Right cardiac atrium (tissue), 5 donors: ENCODE data around the gene CHAC1. TPM values are rescaled to one million over a fixed set of nuclear protein-coding genes. Genes with fewer than 3 reads are reported as not detected.
A peak's percentile ranks its signal among the peaks of the same experiment; 100 is the strongest.

Source experiments
- ATAC-seq, 2 donors: fragments of 200-7000 bp; cut with Tn5 transposase; one replicate each; pipeline versions ENCODE4 v1.8.0 to v1.9.1; 2020; ENCODE audit warnings: moderate library complexity in 2 of 2, mild to moderate bottlenecking in 1 of 2
- DNase-seq, 3 donors: peaks; one replicate each; pipeline ENCODE4 v3.0.0-alpha.2; 2020
- H3K27ac ChIP-seq: one replicate; pipeline ENCODE4 v1.5.1; 2013; ENCODE audit warnings: mild to moderate bottlenecking, low read length, control low read depth, moderate library complexity
- H3K27me3 ChIP-seq: one replicate; pipeline ENCODE4 v1.6.1; 2013; ENCODE audit not compliant: control insufficient read depth, insufficient read depth
- H3K4me1 ChIP-seq: one replicate; pipeline ENCODE4 v1.6.1; 2013; ENCODE audit warnings: low read length; ENCODE audit not compliant: control insufficient read depth, insufficient read depth
- H3K4me3 ChIP-seq: one replicate; pipeline ENCODE4 v1.5.1; 2013; ENCODE audit warnings: low read length, control low read depth
- H3K9me3 ChIP-seq: one replicate; pipeline ENCODE4 v1.6.1; 2013; ENCODE audit warnings: low read length; ENCODE audit not compliant: control insufficient read depth
- WGBS: extraction: QIAGEN DNeasy Blood & Tissue Kit; methylation state at CpG from one replicate; pipeline ENCODE4 v1.1.7; 2013; 5-methylcytosine and 5-hydroxymethylcytosine counted together
- intact Hi-C, 4 donors: fragments of 100-400 bp; cut with DNase I; formaldehyde crosslinking; loops; one replicate each; pipeline versions ENCODE4 v1.11.0 to v1.14.0; 2022 to 2023
- long read RNA-seq, 4 donors: library from polyadenylated mRNA; unstranded; transcript quantifications; one replicate each; pipeline ENCODE4 v2.0.0, GENCODE V29; 2020 to 2021
- polyA plus RNA-seq: library from polyadenylated mRNA; stranded (reverse); fragments of 200-250 nt; gene quantifications from one replicate; pipeline ENCODE4 v1.2.3, GENCODE V29; 2013
- total RNA-seq, 4 donors: library from RNA; stranded (reverse); fragmentation: NEBNext Ultra II Directional; extraction: Animal tissue kit (Norgen Biotek cat#: 25700); gene quantifications; one replicate each; pipeline ENCODE4 v1.2.1, GENCODE V29; 2021
- donor health status: healthy with polysubstance abuse.
- donor health status: DM: no; HTN: yes; CAD: no.
- donor health status: DM: no; HTN: no; CAD: no.
- donor health status: DM: no; HTN: yes; CAD: no; lungs with severe emphysema.
- donor health status: DM: yes; HTN: yes; CAD: no.

CHAC1 gene, protein sequence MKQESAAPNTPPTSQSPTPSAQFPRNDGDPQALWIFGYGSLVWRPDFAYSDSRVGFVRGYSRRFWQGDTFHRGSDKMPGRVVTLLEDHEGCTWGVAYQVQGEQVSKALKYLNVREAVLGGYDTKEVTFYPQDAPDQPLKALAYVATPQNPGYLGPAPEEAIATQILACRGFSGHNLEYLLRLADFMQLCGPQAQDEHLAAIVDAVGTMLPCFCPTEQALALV
- total RNA-seq = 1 to 10 TPM; 1.6 to 2.0 (median 1.7) TPM
- polyA plus RNA-seq = 3.2 TPM
- long read RNA-seq, donor 1, partial matches to known transcripts = 0 of 4 reads
- long read RNA-seq, donor 1, other reads (novel, unspliced or antisense) = 0 of 4 reads
- long read RNA-seq, donor 2, partial matches to known transcripts = 0 of 1 reads
- long read RNA-seq, donor 2, other reads (novel, unspliced or antisense) = 0 of 1 reads
- long read RNA-seq, donor 3, transcript CHAC1-202 (3 exons, 1,849 nt) = major isoform, 5 of 7 reads
- long read RNA-seq, donor 3, partial matches to known transcripts = 0 of 7 reads
- long read RNA-seq, donor 3, other reads (novel, unspliced or antisense) = 2 of 7 reads
- long read RNA-seq, donor 4, partial matches to known transcripts = 0 of 4 reads
- long read RNA-seq, donor 4, other reads (novel, unspliced or antisense) = 0 of 4 reads

DNA sequence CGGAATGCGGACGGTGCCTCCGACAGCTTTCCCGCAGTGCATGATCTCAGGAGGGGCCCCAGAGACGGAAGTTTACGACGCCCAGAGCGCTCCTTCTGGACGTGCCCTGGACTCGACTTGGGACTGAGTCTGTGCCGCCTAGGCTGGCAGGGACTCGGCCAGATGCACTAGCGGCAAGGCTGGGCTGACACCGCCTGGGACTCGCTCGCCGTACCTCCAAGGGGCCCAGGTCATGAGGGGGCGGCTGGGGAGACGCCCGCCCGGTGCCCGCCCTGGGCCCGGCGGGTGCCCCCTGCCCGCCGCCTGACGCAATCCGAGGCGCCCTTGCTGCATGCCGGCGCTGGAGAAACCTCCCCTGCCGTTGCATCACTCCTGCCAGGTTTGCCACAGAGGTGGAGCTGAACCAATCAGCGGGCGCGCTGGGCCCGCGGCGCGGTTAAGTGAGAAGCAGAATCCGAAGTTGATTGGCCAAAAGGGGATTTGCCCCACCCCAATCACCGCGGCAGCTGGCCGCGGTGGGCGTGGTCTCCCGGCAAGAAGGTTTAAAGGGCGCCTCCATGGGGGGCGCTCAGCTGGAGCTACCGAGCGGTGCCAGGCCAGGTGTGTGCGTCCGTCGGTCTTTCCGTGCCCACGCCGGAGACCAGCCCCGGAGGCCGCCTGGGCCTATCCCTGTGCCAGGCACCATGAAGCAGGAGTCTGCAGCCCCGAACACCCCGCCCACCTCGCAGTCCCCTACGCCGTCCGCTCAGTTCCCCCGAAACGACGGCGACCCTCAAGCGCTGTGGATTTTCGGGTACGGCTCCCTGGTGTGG is at the start of gene CHAC1:
Gene CHAC1 (plus strand): TSS at position 571 of the 812 bp plus-strand sequence. CDS start 113 bp downstream, at position 684.
- Histone ChIP-seq H3K4me1 (peaks cover 2% of the 10 kb centered on the region), H3K9me3 (no peaks in the 10 kb centered on the region), H3K27me3 (no peaks in the 10 kb centered on the region), H3K4me3 (peak within 1 kb of the TSS; percentile 67), H3K27ac (peak within 1 kb of the TSS; percentile 36)
- intact Hi-C loops = loop anchor here in 1 of 4 donors (10.0 kb wide), 1 partner anchor 52 kb away; no protein-coding TSS in a partner anchor
- DNase-seq (peak; percentile 95 to 98 (median 97)), ATAC-seq (peak; percentile 95 to 96)
- under 1% methylated on average over 72 of the region's 72 CpGs for WGBS

DNA sequence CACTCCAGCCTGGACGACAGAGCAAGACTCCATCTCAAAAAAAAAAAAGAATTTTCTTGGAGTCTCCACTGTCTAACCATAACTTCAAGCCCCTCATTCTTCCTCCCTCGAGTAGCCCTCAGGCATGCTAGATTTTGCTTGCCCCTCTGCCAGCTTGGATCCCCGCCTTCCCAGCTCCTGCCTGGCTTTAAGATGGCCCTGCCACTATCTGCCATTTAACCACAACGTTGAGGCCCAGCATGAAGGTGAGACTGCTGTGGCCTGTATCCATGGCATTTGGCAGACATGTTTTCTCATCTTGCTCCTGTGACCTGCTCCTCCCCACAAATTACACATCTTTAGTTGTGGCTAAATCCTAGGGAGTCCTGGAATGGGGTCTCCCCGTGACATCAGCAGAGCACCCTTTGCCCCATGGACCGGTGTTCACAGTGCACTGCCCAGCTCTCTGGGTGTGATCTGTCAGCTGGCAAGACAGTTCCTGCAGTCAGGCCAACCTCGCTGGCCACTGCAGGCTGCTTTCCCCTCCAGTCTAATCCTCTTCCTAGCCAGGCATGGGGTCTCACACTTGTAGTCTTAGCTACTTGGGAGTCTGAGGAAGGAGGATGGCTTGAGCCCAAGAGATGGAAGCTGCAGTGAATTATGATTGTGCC is 48.6 kb upstream of the CHAC1 start:
- Histone ChIP-seq H3K27ac (no peak overlapping the region), H3K4me1 (peaks cover 6% of the 10 kb centered on the region), H3K9me3 (no peaks in the 10 kb centered on the region), H3K4me3 (no peak overlapping the region), H3K27me3 (no peaks in the 10 kb centered on the region)
- intact Hi-C loops = loop anchor here (1.0 to 5.0 kb wide), 7 partner anchors 26 to 428 kb away; partner anchors contain the start of genes NUSAP1 (in 1 of the 4) and OIP5 (in 1 of the 4)
- peak in 1 of 3 donors; percentile 48 for DNase-seq
- WGBS = 64% methylated on average over 7 of the region's 7 CpGs
- ATAC-seq = no peak

DNA sequence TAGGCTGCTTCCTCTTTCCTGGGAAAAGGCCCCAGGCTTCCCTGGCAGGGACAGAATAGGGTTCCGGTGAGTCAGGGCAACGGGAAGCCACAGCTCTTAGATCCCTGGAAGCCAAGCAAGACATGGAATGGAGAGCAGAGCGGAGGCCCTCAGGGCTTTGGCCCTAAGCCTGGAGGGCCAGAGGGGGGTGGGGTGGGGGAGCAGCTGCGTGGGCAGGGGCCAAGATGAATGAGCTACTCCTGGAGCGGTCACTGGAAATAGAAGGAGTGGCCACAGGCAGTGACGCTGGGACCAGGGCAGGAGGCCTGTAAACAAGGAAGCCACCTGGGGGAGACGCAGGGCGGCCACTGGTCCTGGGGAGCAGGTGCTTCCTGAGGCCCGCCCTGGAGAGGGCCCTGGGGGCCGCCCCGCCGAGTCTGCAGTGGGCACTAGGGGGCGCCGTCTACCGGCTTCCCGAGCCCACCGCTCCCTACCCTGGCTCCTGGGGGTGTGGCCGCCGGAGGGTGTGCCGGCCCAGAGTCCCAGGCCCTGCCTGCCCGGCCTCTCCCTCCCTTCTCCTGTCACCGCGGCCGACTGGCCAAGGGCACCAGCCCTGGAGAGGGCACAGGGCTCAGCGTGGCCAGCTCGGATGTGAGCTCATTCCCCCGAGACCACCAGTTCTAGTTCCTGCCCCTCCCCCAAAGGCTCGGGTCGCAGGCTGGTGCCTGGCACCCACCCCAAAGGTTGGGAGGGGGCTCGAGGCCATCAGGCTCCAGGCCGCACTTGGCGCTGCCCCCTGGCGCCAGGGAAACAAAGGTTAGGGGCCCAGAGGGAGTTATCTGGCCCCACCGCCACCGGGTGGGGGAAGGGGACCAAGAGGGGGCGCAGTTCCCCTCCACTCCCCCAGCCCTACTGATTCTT is 46.9 kb upstream of the CHAC1 start:
- Histone ChIP-seq H3K27me3 (no peaks in the 10 kb centered on the region), H3K4me3 (peak overlapping the region; percentile 21), H3K4me1 (peaks cover 10% of the 10 kb centered on the region), H3K9me3 (no peaks in the 10 kb centered on the region), H3K27ac (peak overlapping the region; percentile 73)
- ATAC-seq (peak; percentile 90), DNase-seq (peak; percentile 88 to 96 (median 95))
- intact Hi-C loops = loop anchor here in 3 of 4 donors (2.0 to 5.0 kb wide), 4 partner anchors 34 to 276 kb away; no protein-coding TSS in a partner anchor
- WGBS = 1% methylated on average over 36 of the region's 36 CpGs

DNA sequence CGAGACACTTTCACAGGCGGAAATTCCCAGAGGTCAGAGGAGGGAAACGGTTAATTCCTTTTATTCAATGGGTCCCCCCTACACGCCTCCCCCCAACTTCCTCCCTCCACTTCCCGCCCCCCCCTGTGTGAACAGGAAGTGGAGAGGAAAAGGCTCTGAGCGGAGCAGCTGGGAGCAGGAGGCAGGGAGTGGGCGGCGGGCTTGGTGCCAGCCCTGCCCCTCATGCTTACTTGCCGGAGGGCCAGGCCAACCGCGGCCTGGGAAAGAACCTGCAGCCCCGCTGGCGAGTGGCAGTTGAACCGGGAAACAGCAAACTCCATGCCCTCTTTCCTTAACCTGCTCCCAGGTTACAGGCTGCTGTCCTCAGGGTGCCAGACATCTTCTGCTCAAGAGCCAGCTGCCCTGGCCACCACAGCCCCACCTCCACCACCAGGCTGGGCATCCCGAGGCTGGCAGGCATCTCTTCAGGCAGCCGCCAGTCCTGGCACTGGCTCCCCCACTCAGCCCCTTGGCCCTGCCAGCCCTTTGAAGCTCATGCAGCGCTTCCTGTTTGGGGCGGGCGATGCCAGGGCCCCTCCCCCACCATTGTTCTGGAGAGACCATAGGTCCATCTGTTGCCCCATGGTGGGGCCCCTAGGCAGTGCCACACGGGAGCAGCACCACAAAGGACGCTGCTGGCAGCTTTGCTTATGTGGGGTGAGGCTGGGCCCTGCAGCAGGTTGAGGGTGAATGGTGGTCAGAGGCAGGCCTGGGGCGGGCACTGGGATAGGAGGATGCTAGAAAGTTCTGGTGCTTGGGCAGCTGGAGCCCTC is 46.1 kb upstream of the CHAC1 start:
- H3K4me1 ChIP-seq = peaks cover 10% of the 10 kb centered on the region
- intact Hi-C loops = loop anchor here in 3 of 4 donors (2.0 to 5.0 kb wide), 4 partner anchors 34 to 275 kb away; no protein-coding TSS in a partner anchor
- no peaks in the 10 kb centered on the region for H3K9me3 ChIP-seq
- no peaks in the 10 kb centered on the region for H3K27me3 ChIP-seq
- peak overlapping the region; percentile 21 for H3K4me3 ChIP-seq
- 16% methylated on average over 22 of the region's 22 CpGs for WGBS
- DNase-seq = peak; percentile 66 to 90 (median 87)
- peak; percentile 45 to 58 for ATAC-seq
- H3K27ac ChIP-seq = peak overlapping the region; percentile 80

DNA sequence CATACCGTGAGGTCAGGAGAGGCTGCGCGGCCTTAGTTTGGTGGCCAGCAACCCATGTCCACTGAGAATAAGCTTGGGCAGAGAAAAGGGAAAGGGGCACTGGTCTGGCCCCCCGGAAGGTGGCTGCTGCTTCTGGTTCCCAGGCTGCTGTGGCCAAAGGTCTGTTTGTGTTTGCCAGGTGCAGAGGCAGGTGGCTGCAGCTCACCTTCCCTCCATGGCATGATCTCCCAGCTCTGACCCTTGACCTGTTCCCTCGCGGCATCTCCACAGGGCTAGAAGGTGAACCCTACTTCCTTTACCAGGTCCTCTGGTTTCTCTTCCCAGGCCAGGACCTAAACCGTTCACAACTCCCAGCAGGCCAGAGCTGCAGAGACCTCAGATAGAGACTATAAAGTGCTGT is 45.2 kb upstream of the CHAC1 start:
- DNase-seq (peak in 1 of 3 donors; percentile 33), ATAC-seq (no peak)
- H3K27me3 ChIP-seq = no peaks in the 10 kb centered on the region
- H3K4me1 ChIP-seq = peaks cover 10% of the 10 kb centered on the region
- H3K27ac ChIP-seq = no peak overlapping the region
- no peaks in the 10 kb centered on the region for H3K9me3 ChIP-seq
- 85% methylated on average over 7 of the region's 7 CpGs for WGBS
- no peak overlapping the region for H3K4me3 ChIP-seq
- intact Hi-C loops = loop anchor here in 2 of 4 donors (5.0 kb wide), 3 partner anchors 34 to 274 kb away; no protein-coding TSS in a partner anchor

DNA sequence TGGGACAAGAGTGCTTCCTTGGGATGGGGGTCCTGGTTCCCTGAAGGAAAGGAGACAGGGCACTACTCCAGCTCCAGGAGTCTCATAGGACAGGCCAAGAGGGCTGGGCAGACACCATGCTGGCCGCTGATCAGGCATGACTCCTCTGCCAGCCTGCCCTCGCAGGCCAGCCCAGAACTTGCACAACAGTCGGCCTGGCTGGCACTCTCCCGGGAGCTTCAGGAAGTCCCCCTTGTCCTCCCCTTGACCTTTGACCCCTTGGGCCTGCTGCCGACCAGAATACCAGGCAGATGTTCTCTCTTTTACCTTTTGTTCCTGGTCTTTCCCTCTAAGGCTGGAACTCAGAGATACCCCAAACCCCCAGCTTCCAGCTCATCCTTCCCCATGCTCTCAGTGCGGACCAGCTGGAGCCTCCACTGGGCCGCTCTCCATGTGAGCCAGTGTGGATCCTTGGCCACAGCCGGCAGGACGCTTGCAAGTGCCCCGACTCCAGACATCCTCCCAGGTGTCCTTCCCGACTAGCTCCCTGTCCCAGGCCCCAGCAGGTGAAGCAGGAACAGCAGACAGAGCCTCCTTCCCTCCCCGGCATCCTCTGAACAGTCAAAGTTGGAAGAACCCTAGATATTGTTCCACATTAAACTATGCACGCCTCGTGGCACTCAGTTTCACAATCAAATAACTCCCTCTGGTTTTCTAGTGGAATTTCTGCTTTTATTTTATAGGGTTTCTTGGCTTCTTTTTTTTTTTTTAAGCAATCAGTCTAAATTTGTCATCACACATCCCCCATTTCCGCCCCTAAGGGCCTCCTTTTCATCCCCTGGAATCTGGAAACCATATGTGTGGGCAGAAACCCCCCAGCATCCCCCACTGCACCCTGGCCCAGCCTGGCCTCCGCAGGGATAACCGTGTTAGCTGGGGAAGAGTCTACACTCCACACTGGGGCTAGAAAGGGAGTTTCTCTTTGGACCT is 43.3 kb upstream of the CHAC1 start:
- 53% methylated on average over 17 of the region's 17 CpGs for WGBS
- ATAC-seq (no peak), DNase-seq (peak; percentile 62 to 75 (median 74))
- H3K9me3 ChIP-seq = no peaks in the 10 kb centered on the region
- no peak overlapping the region for H3K27ac ChIP-seq
- H3K4me3 ChIP-seq = no peak overlapping the region
- H3K27me3 ChIP-seq = no peaks in the 10 kb centered on the region
- intact Hi-C loops = loop anchor here in 2 of 4 donors (5.0 kb wide), 3 partner anchors 32 to 272 kb away; no protein-coding TSS in a partner anchor
- H3K4me1 ChIP-seq = peaks cover 10% of the 10 kb centered on the region

DNA sequence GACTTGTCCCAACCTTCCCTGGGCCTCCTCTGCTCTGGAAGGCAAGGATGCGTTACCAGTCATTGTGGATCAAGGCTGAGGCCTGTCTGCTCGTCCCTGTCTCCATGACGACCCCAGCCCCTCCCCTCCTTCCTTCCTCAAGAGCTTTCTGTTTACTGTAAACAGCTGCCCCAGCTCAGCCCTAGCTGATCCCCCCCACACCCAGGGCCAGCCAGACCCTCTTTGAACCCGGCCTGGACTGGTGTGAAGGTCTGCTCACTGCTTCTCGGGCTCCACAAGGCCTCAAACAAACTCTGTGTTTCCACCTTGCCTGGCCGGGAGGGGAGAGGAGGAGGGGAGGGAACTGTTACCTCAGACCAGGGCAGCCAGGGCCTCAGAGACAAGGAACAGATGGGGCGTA is 42.1 kb upstream of the CHAC1 start:
- peak in 1 of 3 donors; percentile 7 for DNase-seq
- Histone ChIP-seq H3K27me3 (no peaks in the 10 kb centered on the region), H3K27ac (no peak overlapping the region), H3K4me1 (peaks cover 10% of the 10 kb centered on the region), H3K4me3 (no peak overlapping the region), H3K9me3 (no peaks in the 10 kb centered on the region)
- no peak for ATAC-seq
- 65% methylated on average over 7 of the region's 7 CpGs for WGBS
- intact Hi-C loops = no loop called here

DNA sequence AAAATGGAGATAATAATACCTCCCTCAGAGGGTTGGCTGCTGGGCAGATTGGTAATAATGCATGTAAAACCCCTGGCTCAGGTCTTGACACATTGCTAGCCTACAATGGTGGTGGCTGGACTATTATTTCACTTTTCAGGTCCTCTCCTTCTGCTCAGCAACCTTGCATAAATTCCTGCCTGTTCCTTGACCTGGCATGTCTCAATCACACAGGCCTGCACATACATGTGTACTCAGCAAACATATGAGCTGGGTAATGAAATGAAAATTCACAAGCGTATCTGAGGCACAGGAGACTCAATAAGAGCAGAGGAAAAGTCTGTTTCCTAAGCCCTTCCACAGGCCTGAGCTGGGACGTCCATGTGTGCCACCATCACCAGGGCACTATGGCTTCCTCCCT is 41.6 kb upstream of the CHAC1 start:
- H3K4me1 ChIP-seq = peaks cover 10% of the 10 kb centered on the region
- no peak for DNase-seq
- H3K9me3 ChIP-seq = no peaks in the 10 kb centered on the region
- H3K27ac ChIP-seq = no peak overlapping the region
- H3K4me3 ChIP-seq = no peak overlapping the region
- WGBS = 82% methylated on average over 2 of the region's 2 CpGs
- ATAC-seq = no peak
- H3K27me3 ChIP-seq = no peaks in the 10 kb centered on the region
- intact Hi-C loops = no loop called here
